ENCODE results near the gene CNNM4. TPM values are rescaled to one million over a fixed set of nuclear protein-coding genes. Genes with fewer than 3 reads are reported as not detected.
A peak's percentile ranks its signal among the peaks of the same experiment; 100 is the strongest.

The CNNM4 gene
- total RNA-seq, 4 donors from 2014 or later: 0.77 to 8.2 (median 4.7) TPM

- H3K9me3 ChIP-seq: no peaks in the 10 kb centered on the region
- no peaks in the 10 kb centered on the region for H3K27me3 ChIP-seq
- H3K4me3 ChIP-seq: no peak overlapping the region
- H3K4me1 ChIP-seq: peaks cover 0 to 10% of the 10 kb centered on the region in 2 donors
- no peak for TF ChIP-seq CTCF (IDR thresholded peaks at IDR 0.05)
- intact Hi-C loops (cut with DNase I; ENCODE audit: low total_unique reads): no loop called here
- no peak overlapping the region for H3K27ac ChIP-seq
- no peaks in the 10 kb centered on the region for H3K36me3 ChIP-seq
- DNase-seq: no peak
Observed at GRCh38 chr2:96737251-96737650, 23.5 kb upstream of the CNNM4 start.

DNA sequence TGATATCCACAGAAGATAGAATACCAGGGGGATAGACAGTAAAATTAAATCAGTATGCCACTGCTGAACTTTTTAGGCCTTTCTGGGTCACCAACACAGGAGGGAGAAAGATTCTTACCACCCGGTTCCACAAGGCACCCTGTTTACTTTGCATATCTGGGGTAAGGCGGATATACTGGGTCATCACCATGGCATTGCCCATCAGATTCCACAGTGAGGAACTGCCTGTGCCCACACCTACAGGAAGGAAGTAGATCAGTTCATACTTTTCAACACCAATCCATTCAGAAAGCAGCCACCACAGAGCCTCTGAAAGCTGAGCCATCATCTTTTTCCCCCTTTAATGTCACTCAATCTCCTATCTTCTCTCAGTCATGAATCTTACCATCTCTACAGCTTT, 22.9 kb upstream of the CNNM4 start:
- Histone ChIP-seq H3K27me3 (no peaks in the 10 kb centered on the region), H3K9me3 (no peaks in the 10 kb centered on the region), H3K4me1 (peaks cover 0 to 10% of the 10 kb centered on the region in 2 donors), H3K4me3 (no peak overlapping the region), H3K27ac (no peak overlapping the region), H3K36me3 (no peaks in the 10 kb centered on the region)
- TF ChIP-seq POLR2A (IDR thresholded peaks at IDR 0.05): no peak
- TF ChIP-seq CTCF (IDR thresholded peaks at IDR 0.05): no peak
- DNase-seq: no peak
- intact Hi-C loops (cut with DNase I; ENCODE audit: low total_unique reads): no loop called here

DNA sequence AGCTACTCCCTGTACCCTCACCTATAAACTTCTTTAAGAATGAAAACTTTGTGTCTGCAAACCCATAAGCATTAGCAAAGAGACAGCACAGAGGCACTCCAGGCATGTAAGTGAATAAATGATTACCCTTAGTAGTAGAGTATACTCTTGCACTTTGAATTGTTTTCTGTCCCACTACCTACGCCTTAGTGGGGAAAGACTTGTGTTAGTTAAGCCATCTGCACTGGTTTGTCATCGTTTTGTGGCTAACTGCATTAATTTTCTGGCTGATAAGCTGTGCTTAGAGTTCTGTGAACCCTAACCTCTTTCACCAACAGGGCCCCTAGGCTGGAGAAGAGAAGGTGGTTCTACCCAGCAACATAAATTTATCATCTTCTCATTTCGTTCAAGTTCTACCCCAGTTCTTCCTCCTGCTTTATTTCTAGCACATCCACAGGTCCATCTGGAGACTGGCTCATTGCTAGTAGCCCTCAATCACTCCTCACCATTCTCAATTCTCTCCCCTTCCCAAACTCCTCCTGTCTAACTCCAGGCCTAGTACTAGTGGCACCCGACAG, 21.5 kb upstream of the CNNM4 start:
- H3K36me3 ChIP-seq: no peaks in the 10 kb centered on the region
- intact Hi-C loops (cut with DNase I; ENCODE audit: low total_unique reads): no loop called here
- TF ChIP-seq POLR2A (IDR thresholded peaks at IDR 0.05) (no peak), CTCF (IDR thresholded peaks at IDR 0.05) (no peak)

DNA sequence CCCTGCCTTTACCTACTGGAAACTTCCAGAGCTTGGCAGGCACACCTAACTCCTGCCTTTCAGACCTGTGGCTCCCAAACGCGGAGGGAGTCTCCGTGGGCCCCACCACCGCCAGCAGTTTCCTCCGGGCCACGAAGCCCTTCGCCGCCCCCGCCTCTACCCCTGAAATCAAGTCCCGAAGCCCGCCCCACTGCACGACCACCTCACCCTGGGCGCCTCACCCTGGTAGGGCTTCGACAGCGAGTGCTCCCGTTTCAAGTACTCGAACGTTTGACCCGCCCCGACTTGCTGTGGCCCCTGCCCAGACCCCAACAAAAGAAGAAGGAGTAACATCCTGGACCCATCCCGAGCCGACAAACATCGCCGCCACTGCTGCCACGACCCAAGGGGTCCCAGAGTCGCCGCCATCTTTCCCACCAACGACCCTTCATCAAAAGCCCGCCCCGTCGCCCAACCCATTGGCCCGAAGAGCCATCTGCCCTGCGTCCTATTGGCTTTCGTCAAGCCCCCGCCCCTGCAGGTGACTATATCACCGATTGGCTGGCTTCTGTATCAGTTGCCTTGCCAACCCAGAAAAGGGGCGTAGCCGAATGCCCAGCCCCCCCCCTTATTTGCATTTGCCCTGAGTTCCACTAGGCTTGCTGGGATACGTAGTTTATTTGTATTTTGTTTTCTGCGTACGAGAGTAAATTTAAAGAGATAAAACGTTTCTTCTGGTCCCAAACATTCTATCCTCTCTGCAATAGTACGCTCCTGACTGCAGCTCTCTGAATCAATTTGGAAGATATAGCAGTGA, 20.9 kb upstream of the CNNM4 start, which contains the start of gene LMAN2L:
TSS of gene LMAN2L (minus strand) at position 432 of the 796 bp plus-strand sequence. CDS start at position 408, 24 bp downstream.
- Histone ChIP-seq H3K27ac (peak within 1 kb of the TSS; percentile 78 to 81), H3K27me3 (no peaks in the 10 kb centered on the region), H3K4me1 (peaks cover 0 to 10% of the 10 kb centered on the region in 2 donors), H3K4me3 (peak within 1 kb of the TSS; percentile 94 to 95), H3K9me3 (no peaks in the 10 kb centered on the region), H3K36me3 (no peaks in the 10 kb centered on the region)
- TF ChIP-seq POLR2A (IDR thresholded peaks at IDR 0.05) (peak; percentile 17 to 38), CTCF (IDR thresholded peaks at IDR 0.05) (peak in 2 of 4 experiments; percentile 4 to 15)
- intact Hi-C loops (cut with DNase I; ENCODE audit: low total_unique reads): no loop called here
- peak; percentile 98 to 99 for DNase-seq

More for the DNA sequence above, 21.5 kb upstream of the CNNM4 start:
- peak overlapping the region; percentile 78 to 81 for H3K27ac ChIP-seq
- H3K4me1 ChIP-seq: peaks cover 0 to 10% of the 10 kb centered on the region in 2 donors
- H3K4me3 ChIP-seq: peak overlapping the region; percentile 94 to 95
- no peak for DNase-seq
- H3K27me3 ChIP-seq: no peaks in the 10 kb centered on the region
- no peaks in the 10 kb centered on the region for H3K9me3 ChIP-seq

- Histone ChIP-seq H3K4me1 (no peaks in the 10 kb centered on the region), H3K9me3 (no peaks in the 10 kb centered on the region), H3K27me3 (no peaks in the 10 kb centered on the region), H3K4me3 (no peak overlapping the region), H3K27ac (peak overlapping the region; percentile 49 to 52), H3K36me3 (no peaks in the 10 kb centered on the region)
- no peak for DNase-seq
- intact Hi-C loops (cut with DNase I; ENCODE audit: low total_unique reads): no loop called here
- TF ChIP-seq POLR2A (IDR thresholded peaks at IDR 0.05) (no peak), CTCF (IDR thresholded peaks at IDR 0.05) (no peak)
Observed at GRCh38 chr2:96747061-96747617, 13.6 kb upstream of the CNNM4 start.
